C4-2B (cell line): ENCODE data around the gene RBM47.

Source experiments
- ZFX ChIP-seq: fragments of 450-650 bp; IDR thresholded peaks from 2 replicates; pipeline ENCODE4 v1.6.1; 2017
- TF ChIP-seq, protein P1 (sequence below): fragments of 450-650 bp; conservative IDR thresholded peaks from 2 replicates; pipeline ENCODE4 v1.5.1; 2017; ENCODE audit warnings: mild to moderate bottlenecking

DNA sequence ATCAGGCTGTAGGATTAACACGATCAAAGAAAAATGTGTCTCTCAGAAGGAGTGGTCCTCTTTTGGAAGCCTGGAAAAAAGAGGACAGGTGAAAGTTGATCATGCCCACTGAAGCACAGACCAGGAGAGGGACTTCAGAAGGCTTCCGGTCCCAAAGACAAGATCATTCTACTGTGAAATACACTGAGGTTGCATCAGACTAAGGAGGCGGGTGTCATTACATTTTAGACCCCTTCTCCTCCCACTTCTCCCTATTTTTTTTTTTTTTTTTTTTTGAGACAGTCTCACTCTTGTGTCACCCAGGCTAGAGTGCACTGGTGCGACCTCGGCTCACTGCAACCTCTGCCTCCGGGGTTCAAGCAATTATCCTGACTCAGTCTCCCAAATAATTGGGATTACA lies 67.5 kb downstream of the RBM47 start:
- no peak for TF ChIP-seq ZFX
- TF ChIP-seq, protein P1, sequence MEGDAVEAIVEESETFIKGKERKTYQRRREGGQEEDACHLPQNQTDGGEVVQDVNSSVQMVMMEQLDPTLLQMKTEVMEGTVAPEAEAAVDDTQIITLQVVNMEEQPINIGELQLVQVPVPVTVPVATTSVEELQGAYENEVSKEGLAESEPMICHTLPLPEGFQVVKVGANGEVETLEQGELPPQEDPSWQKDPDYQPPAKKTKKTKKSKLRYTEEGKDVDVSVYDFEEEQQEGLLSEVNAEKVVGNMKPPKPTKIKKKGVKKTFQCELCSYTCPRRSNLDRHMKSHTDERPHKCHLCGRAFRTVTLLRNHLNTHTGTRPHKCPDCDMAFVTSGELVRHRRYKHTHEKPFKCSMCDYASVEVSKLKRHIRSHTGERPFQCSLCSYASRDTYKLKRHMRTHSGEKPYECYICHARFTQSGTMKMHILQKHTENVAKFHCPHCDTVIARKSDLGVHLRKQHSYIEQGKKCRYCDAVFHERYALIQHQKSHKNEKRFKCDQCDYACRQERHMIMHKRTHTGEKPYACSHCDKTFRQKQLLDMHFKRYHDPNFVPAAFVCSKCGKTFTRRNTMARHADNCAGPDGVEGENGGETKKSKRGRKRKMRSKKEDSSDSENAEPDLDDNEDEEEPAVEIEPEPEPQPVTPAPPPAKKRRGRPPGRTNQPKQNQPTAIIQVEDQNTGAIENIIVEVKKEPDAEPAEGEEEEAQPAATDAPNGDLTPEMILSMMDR = no peak
